ENCODE data around the gene DNAH12.

DNA sequence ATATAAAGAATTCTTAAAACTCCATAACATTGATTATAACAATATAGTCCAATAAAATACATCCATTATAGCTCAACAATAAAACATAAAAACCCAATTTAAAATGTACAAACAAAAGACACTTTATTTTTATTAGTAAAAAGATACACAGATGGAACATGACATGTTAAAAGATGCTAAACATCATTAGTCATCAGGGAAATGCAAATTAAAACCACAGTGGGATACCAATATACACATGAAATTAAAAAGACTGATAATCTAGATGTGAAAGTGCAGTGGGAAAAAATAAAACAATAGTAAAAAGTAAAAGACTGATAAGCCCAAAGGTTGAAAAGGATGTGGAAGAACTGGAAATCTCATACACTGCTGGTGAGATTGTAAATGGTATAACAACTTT, 46.2 kb downstream of the DNAH12 start:
- TF ChIP-seq EZH2 (IDR thresholded peaks at IDR 0.05; ENCODE audit: insufficient read depth, low read length): no peak
- TF ChIP-seq, protein P1, sequence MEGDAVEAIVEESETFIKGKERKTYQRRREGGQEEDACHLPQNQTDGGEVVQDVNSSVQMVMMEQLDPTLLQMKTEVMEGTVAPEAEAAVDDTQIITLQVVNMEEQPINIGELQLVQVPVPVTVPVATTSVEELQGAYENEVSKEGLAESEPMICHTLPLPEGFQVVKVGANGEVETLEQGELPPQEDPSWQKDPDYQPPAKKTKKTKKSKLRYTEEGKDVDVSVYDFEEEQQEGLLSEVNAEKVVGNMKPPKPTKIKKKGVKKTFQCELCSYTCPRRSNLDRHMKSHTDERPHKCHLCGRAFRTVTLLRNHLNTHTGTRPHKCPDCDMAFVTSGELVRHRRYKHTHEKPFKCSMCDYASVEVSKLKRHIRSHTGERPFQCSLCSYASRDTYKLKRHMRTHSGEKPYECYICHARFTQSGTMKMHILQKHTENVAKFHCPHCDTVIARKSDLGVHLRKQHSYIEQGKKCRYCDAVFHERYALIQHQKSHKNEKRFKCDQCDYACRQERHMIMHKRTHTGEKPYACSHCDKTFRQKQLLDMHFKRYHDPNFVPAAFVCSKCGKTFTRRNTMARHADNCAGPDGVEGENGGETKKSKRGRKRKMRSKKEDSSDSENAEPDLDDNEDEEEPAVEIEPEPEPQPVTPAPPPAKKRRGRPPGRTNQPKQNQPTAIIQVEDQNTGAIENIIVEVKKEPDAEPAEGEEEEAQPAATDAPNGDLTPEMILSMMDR (IDR thresholded peaks at IDR 0.05; ENCODE audit: insufficient read depth, low read depth, low read length): no peak

Data from astrocyte (in vitro differentiated cells and primary cell).